Measurements from ENCODE around the gene SERPINB2.
"Not testable (repeated sequence)": the region's sequence is repeated elsewhere in the genome, so short reads cannot be mapped to it uniquely, and the experiment has no call there.

The SERPINB2 gene

DNA sequence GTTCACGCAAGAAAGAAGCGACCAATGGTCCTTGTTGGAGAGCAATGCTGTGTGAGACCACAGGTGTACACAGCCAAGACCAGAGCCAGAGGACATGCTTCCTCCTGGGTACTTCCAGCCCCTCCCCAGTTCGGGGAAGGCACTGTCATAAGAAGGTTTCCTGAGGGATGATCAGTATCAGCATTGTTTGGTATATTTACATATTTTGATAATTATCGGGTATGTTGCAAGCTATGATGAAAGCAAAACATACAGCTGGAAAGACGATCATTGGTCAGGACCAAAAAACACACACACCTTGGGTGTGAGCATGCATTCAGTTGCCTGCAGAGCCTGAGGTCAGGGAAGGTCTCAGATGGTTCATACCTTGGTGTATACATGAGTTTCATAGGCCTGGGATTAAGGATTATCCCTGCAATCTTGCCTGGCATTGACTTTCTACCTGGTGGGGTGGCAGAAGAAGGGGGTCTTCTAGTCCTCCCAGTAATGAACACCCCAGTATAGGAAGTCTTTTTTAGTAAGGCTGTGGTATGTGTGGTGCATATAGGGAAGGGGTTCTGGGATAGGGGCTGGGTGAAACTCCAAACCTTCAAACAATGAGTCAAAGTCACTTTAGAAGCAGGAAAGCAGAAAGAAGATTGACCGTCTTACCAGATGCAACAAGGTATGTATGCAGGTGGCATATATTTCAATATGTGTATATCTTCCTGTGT lies 2.9 kb downstream of the SERPINB2 start:
- DNase-seq = no peak

DNA sequence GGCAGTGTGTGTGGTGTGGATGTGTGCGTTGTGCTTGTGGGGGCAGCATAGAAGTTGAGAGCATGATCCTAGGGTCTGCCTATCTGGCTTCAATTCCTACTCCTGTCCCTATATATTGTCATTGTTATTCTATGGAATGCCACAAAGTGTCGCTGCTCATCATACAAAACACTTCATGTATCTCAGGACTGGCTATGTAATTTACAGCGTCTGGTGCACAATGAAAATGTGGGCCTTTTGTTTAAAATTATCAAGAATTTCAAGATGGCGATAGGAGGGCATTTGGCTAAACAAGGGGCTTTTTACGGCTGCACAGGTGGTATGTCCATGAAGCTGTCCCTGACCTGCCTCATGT lies 3.4 kb downstream of the SERPINB2 start:
- DNase-seq = no peak

DNA sequence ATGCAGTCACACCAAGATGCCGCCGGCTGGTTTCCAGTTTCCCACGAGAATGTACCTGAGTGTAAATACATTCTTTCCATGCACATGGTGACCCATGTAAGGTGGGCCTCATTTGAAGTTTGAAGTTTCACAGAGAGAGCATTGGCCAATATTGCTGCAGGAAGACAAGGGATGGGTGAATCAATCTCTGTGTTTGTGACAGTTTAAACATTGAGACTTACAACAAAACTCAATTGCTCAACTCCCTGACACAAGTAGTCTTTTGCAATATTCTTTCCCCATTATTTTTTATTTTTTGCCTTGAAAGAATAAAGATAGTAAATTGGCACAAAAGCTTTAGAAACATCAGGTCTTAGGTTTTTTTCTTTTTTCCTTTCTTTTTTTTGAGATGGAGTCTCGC lies 5.1 kb downstream of the SERPINB2 start:
- DNase-seq = no peak

DNA sequence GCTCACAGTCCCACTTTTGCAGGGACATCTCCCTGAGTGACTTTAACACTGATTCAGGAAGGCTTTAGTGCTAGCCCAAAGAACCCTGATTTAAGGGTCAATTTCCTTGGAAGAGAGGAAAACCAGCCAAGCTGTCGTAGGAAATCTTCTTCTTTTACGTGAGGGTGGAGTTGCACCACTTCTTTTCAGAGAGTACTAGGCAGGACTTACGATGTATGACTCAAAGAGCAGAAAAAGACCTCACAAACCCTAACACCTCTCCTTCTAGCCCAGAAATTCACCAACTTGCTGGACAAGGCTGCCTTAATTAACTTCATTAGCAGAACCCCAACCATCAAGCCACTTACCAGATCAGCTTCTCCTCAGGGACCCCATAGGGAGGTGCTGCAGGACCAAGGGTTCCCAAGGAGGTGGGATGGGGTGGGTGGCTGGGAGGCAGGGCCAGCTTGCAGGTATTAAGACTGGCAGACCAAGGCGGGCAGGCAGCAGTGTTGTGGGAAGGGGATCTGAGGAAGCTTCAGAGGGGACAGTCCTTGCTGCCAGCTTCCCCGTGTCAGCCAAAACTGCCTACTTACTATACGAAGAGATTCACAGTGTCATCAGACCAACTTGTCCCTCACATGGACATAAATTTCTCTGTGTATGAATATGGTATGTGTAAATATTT lies 6.7 kb downstream of the SERPINB2 start:
- no peak for DNase-seq

DNA sequence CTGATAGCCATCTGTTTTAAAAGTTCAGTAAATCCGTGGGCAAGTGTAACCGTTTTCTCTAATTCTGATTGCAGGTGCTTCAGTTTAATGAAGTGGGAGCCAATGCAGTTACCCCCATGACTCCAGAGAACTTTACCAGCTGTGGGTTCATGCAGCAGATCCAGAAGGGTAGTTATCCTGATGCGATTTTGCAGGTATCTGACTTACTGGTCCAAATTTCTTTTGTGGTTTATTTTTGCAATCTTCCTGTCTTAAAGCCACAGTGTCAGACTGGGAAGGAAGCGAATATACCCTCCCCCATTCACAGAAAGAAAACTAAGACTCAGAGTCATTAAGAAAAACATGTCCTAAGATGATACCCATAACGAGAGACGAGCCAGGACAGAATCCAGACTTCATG lies 7.7 kb downstream of the SERPINB2 start:
- no peak for DNase-seq

DNA sequence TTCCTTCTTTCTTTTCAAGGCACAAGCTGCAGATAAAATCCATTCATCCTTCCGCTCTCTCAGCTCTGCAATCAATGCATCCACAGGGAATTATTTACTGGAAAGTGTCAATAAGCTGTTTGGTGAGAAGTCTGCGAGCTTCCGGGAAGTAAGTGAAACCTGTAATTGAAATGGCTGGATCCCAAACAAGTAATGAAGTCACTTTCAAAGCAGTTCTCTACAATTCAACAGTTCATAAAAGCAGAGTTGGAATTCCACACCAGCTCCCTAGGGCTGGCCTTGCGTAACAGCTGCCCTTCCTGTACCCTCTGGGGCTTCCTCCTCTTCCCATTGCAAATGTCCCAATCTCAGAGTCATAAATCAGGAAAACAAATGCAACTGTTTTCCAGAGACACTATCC lies 9.6 kb downstream of the SERPINB2 start:
- DNase-seq = no peak

DNA sequence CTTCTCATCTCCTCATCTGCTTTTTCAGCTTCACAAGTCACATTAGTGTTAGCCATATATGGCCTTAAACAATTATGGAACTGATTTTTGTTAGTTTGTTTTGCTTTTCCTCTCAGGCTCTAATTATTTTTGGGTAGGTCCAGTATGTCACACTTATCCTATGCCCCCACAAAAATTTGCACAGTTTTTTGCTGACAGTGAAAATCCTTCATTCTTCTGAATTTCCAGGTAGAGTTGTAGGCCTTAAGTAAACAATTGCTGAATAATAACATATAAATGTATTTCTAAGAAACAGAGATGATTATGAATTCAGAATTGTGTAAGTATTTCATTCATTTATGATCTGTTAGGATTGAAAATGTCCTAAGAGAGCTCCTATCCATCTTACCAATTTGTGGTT lies 11.7 kb downstream of the SERPINB2 start:
- DNase-seq = no peak

DNA sequence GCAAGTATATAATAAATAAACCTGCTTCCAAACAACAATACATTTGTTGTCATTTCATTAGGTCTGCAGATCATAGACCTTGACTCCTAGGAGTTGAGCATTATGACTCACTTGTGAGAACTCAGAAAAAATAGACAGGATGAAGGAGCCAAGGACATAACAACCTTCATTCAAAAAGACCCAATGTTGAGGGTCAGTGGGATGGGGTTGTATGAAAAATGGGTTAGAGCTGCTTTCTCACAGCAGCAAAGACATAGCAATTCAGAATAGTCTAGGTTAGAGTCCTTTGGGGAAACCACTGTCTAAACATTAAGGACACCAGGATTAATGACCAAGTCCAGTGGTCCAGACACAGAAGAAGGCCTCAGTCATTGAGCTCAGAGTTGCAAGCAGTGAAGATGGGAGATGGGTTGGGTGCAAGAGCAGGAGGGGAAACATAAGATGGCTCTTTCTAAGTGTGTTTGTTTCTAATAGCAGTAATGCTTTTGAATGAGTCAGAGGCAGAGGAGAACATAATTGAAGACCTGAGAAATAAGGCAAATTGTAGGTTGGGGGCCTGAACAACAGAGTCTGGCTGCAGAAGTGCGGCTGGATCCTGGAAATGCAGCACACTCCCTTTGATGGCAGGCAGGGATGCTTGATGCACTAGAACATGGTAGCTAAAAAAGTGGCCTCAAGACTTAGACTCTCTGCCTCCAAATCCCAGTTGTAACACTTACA lies 16.5 kb downstream of the SERPINB2 start:
- no peak for DNase-seq

DNA sequence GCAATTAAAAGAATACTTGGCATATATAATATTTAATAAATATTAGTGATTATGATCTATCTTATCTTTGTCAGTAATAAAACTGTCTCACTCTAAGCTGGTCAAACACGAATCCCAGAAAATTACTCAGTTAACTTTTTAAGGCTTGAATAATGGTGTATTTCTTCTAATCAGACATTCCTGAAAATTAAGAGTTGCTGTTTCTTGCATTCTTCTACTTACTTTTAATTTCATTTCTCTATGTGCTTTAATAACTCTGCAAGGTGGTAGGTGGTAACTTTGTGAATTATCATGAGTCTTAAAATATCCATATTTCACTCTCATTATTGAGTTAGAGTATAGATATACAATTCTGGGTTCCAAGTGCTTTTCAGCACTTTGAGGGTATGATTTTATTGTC lies 17.2 kb downstream of the SERPINB2 start:
- DNase-seq = no peak

DNA sequence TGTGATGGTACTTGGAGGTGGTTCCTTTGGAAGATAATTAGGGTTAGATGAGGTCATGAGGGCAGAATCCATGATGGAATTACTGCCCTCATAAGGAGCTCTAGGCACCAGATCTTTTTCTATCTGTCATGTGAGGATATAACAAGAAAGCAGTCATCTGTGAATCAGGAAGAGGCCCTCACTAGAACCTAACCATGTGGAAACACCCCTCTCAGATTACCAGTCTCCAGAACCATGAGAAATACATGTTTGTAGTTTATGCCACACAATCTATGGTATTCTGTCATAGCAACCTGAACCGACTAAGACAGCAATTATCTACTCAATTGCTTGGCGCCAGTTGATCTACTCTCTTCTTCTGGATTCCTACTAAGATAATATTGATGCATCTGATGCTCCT lies 17.9 kb downstream of the SERPINB2 start:
- DNase-seq = no peak

DNA sequence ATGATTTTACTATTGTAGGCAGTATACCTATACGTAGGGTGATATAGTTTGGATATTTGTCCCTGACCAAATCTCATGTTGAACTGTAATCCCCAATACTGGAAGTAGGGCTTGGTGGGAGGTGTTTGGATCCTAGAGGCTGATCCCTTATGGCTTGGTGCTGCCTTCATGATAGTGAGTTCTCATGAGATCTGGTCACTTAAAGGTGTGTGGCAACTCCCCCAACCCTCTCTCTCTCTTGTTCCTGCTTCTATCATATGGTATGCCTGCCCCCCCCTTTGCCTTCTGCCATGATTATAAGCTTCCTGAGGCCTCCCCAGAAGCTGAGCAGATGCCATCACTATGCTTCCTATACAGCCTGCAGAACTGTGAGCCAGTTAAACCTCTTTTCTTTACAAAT lies 18.6 kb downstream of the SERPINB2 start:
- DNase-seq = no peak

DNA sequence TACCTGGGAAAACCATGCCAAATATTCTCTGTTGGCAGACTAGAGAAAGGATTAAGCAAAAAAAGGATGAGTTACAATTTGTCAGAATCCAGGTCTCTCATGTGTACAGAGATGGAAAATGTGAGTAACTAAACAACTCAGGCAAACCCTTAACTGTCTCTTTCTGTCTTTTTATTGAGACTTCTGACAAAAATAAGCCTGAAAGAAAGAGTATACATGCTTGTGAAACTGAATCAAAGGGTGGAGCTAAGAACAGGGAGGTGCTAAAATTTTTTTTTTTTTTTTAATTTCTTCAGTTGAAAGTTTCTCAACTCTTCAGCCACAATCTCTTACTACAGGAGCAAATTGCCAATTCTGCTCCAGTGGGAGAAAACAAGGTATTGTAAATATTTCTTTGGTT lies 20.2 kb downstream of the SERPINB2 start, which contains the start of gene SERPINB10:
Gene SERPINB10, plus strand, starts transcription at position 295 of the 400 bp plus-strand sequence. CDS start 7,553 bp downstream, outside the sequence.
- DNase-seq = no peak

DNA sequence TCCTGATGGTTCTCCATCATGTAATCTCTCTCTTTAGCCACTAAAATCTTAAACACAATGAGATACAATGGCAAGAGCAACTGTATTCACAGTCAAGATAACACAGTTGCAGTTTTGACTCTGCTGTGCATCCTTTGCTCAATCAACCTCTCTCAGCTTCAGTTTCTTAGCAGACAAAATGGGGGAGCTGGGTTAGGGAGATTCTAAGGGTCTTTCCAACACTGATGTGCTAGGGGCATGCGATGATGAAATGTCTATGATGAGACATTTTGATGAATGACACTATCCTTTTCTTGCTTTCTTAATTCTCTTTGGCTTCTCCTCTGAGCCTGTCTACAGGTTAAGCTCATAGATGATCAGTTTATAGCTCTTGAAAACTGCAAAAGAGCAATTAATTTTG lies 21.4 kb downstream of the SERPINB2 start:
- DNase-seq = no peak

DNA sequence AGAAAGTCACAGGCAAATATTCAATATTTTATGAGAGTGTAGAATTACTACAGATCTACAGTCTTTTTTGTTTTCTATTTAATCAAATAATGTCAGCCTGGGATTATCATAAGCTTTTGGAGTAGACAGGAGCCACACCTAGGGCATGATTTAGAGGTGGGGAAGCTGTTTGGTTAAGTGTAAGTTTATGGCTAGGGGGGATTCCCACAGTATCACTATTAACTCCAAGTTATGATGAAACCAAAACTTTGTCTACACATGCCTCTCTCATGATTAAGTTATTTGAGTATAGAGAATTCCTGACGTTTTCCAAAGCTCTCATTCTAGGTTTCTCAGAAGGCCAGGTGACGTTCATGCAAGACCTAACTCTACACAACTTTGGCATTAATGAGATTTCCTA lies 22.4 kb downstream of the SERPINB2 start:
- DNase-seq = no peak

DNA sequence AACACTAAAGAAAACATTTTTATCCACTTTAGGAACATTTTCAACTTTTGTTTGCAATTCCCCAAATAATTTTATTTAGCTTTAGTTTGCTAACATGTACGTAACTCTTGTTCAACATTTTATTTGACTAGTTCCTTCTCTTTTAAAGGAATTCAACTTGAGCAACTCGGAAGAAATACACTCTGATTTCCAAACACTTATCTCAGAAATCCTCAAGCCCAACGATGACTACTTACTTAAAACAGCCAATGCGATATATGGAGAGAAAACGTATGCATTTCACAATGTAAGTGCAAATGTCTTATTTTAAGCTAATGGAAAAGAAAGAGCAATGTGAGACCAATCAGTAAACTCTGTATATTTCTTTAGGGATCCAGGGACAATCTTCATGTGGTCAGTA lies 30.3 kb downstream of the SERPINB2 start:
- no peak for DNase-seq

DNA sequence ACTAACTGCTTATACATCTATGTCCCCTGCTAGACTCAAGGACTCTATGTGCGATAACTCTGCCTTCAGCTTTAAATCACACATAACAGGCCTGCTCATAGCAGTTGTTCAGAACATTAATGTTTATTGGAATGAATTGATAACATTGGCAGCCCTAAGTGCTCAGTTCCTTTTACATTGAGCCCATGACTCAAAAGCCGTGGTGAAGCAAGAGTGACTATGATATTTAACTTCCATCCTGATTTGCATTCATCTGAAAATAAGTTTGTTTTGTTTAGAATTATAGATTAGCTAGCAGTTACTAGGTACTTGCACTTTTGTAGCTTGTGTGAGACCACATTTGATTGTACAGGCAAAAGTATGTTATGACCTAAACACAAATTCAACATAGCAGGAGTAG lies 34.5 kb downstream of the SERPINB2 start:
- no peak for DNase-seq

DNA sequence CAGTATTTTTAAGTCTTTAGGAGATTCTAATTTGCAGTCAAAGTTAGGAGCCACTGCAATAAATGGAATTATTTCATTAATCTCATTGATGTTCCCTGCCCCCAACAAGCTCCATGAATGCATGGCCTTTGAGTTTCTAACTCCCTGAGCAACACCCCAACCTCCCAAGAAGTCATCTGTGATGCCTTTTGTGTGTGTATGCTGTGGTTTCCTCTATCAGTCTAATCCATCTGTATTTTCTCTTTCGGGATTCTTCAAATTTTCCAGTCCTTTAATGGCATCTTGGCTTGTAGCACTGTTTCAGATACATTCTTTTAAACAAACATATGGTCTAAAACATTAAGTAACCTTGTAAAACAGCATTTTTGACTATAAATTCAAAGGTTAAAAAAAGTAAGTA lies 37.0 kb downstream of the SERPINB2 start:
- DNase-seq = no peak

DNA sequence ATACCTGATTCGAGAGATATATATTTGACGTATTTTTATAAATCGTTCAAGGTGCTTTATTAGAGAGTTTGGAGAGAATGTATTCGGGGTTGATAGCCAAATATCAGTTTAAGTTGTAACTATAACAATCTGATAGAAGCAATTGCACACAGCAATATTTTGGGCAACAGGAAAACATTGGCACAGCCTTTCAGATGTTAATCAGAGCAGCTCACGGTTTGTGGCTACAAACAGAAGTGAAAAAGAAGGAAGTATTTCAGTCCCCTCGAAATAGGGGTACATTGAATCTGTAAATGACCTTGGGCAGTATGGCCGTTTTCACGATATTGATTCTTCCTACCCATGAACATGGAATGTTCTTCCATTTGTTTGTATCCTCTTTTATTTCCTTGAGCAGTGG lies 40.8 kb downstream of the SERPINB2 start:
- DNase-seq = no peak

DNA sequence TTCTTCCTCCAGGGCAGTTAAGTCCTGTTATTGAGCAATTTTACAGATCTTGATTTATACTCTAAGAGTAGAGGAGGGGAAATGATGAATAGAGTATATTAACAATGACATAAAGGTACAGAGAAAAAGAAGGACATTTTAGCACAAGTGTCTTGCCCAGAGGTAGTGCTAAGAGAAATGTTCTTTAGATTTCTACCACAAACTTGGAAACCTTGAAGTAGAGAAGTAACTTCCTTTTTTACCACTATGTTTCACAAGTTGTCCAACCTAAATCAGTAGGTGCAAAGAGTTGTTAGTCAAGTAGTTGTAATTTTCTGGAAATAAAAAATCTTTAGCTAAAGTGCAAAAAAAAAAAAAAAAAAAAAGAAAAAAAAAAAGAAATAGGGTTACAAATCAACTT lies 41.9 kb downstream of the SERPINB2 start:
- not testable (repeated sequence) for DNase-seq

DNA sequence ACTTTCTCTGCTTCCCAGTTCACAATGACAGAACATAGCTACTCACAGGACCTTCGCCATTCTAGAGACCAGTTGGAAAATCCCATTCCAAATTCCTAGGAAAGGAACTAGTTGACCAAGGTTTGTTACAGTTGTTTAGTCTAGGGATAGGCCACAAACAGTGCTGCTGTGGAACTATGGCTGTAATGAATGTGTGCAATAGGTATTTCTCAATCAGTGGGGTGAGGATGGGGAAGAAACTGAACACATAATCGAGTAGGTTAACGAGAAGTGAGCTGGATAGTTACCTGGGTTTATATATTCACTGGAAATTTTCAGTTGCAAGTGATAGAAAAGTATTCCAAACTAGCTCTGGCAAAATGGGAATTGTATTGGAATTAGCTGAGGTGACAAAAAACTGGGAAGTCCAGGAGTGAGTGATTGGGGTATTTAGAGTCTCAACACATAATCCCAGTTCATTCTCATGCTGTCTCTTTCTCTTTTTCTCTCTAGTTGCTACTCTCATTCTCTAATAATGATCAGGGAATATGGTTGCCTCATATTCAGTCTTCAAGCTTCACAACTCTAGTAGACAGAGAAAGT lies 43.4 kb downstream of the SERPINB2 start:
- no peak for DNase-seq

DNA sequence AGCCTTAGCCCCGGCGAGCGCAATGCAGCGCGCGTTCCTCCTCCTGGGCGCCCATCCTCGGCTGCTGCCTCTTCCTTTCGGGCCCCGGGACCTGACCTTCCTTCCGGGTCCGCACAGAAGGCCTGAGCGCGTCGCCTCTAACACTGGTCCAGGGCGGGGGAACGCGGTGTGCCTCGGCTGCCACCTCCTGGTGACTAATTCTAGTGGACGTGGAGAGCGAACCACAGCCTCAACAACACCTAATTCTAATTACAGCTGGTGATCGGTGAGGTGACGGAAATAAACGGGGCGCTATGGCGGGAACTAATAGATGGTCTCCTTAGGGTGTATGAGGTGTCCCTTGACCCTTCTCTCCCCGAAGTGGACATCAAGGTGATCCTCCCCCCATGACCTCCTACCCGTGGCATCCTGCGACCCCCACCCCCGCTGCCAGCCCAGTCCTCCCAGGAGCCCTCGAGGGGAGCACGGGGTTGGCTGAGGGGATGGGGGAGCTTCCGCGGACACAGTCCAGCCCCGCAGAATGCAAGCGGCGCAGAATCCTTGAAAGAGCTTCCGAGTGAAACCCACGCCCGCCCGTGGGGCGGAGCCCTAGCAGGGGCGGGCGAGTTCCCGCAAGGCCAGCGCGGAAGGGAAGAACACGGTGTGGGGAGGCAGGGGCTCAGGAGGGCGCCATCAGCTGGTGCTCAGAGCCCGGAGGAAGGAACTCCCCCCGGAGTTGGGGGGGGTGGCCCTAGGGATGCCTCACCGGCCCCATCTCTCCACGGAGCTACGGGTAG lies 48.8 kb downstream of the SERPINB2 start:
- DNase-seq = peak; percentile 72 to 74

DNA sequence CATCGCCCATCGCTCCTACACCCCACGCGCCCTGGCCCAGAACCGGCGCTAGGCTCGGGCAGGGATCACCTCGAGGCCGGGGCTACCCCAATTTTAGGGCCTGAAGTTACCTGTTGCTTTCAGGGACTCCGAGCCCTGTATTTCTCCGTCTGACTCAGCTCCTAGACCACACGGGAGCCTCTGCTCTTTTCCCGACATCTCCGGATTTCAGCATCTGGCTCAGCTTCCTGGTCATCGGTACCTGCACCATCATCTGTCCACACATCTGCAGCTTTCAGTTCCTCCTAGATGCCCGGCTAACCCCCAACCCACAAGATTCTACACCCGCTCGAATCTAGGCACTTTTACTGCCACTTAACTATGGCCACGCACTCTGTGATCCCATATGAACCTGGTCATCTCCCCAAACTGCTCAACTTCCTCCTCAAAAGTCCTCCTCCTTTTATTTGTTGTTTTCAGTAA lies 49.5 kb downstream of the SERPINB2 start:
- no peak for DNase-seq

DNA sequence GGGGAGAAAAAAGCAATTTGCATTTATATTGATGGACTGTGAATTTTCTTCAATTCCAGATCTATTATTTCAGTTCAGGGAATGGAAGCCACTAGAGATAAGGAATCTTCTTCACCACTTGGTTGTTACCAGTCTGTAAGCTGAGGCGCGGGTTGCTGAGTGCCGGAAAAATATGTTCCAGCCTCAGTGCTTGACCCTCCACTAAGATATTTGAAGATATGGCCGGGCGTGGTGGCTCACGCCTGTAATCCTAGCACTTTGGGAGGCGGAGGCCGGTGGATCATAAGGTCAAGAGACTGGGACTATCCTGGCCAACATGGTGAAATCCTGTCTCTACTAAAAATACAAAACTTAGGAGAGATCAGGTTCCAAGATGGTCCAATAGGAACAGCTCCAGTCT lies 52.5 kb downstream of the SERPINB2 start:
- DNase-seq = no peak
